ENCODE measurements around the gene TEAD4.

GRCh38 chr12:3043406-3043805, 84.2 kb downstream of the TEAD4 start:
- TF ChIP-seq GATA2 (IDR thresholded peaks at IDR 0.05; ENCODE audit: low read depth, low read length) (no peak), GATA3 (IDR thresholded peaks at IDR 0.05; ENCODE audit: low read depth, low read length) (no peak)
